HTERT RPE-1 (cell line): Measurements from ENCODE around the gene GSE1.

Experiments
- in situ Hi-C: fragments of 300-500 bp; cut with MboI; formaldehyde crosslinking; loops from 4 replicates; pipeline ENCODE4 v1.14.3; 2020; ENCODE audit warnings: low sequenced_read_pairs

GSE1 gene

GRCh38 chr16:85718153-85718477 is 105.0 kb downstream of the GSE1 start:
- in situ Hi-C loops = no loop called here

- in situ Hi-C loops = no loop called here
Measured at GRCh38 chr16:85718682-85719081, 105.6 kb downstream of the GSE1 start.

GRCh38 chr16:85719605-85720301 is 106.6 kb downstream of the GSE1 start:
- in situ Hi-C loops = no loop called here

GRCh38 chr16:85720302-85720637 is 107.1 kb downstream of the GSE1 start:
- in situ Hi-C loops = no loop called here

- in situ Hi-C loops = no loop called here
Measured at GRCh38 chr16:85722128-85722893, 109.2 kb downstream of the GSE1 start.

GRCh38 chr16:85724126-85724879 is 111.2 kb downstream of the GSE1 start:
- in situ Hi-C loops = no loop called here

GRCh38 chr16:85724936-85725335 is 111.8 kb downstream of the GSE1 start:
- in situ Hi-C loops = no loop called here
